SK-N-SH (cell line): Measurements from ENCODE around the gene HGS. TPM values are rescaled to one million over a fixed set of nuclear protein-coding genes. Genes with fewer than 3 reads are reported as not detected.

ENCODE experiments used
- CTCF ChIA-PET: fragments of 300-600, 350-600 bp; formaldehyde crosslinking; extraction: SDS; loops from one replicate; lab custom pipeline; 2021; lab: Yijun Ruan, JAX
- POLR2A ChIA-PET: fragments of 350-600 bp; sonication (Branson Sonifier 250); formaldehyde crosslinking; extraction: SDS; loops from one replicate; lab custom pipeline; 2020; ENCODE audit warnings: antibody characterized with exemption, inconsistent platforms; lab: Yijun Ruan, JAX
- DNase-seq: peaks from one replicate; pipeline ENCODE4 v3.0.0; 2012
- H2AFZ ChIP-seq: fragments of 200-600 bp; sonication (generic); 2 replicates; pipeline ENCODE4 v1.8.1; 2016; ENCODE audit warnings: antibody characterized with exemption, mild to moderate bottlenecking, low read depth
- H3F3A ChIP-seq: fragments of 200-600 bp; sonication (generic); replicated peaks from 2 replicates; pipeline ENCODE3; 2016; ENCODE audit warnings: antibody characterized with exemption, mild to moderate bottlenecking; ENCODE audit not compliant: insufficient read depth
- H3K27ac ChIP-seq, 2 experiments: fragments of 200-500 bp in 1 of 2; fragments of 200-600 bp in 1 of 2; sonication (Bioruptor generic) in 1 of 2; sonication (generic), shearing (Covaris generic) in 1 of 2; 2 replicates each; pipeline versions ENCODE4 v1.5.1 to v1.6.1; 2014 to 2016; ENCODE audit warnings: low read depth in 2 of 2, inconsistent platforms in 1 of 2, low read length in 1 of 2, mild to moderate bottlenecking in 1 of 2, mixed read lengths in 1 of 2
- H3K27me3 ChIP-seq: fragments of 200-600 bp; sonication (generic), shearing (Covaris generic); 2 replicates; pipeline ENCODE4 v1.6.1; 2016; ENCODE audit warnings: mixed run types; ENCODE audit not compliant: insufficient read depth
- H3K36me3 ChIP-seq, 2 experiments: fragments of 200-500 bp in 1 of 2; fragments of 200-600 bp in 1 of 2; sonication (Bioruptor generic) in 1 of 2; sonication (generic) in 1 of 2; replicated peaks in 1 of 2; 2 replicates each; pipeline versions ENCODE3 to v1.5.1; 2014 to 2016; ENCODE audit warnings: low read length in 1 of 2, mild to moderate bottlenecking in 1 of 2; ENCODE audit not compliant: insufficient read depth in 2 of 2, control insufficient read depth in 1 of 2
- H3K4me1 ChIP-seq, 2 experiments: fragments of 200-500 bp in 1 of 2; fragments of 200-600 bp in 1 of 2; sonication (Bioruptor generic) in 1 of 2; sonication (generic), shearing (Covaris generic) in 1 of 2; 2 replicates each; pipeline versions ENCODE4 v1.5.1 to v1.6.1; 2014 to 2016; ENCODE audit warnings: low read depth in 1 of 2, low read length in 1 of 2, mixed run types in 1 of 2; ENCODE audit not compliant: insufficient read depth in 2 of 2, control insufficient read depth in 1 of 2
- H3K4me2 ChIP-seq: fragments of 200-600 bp; sonication (generic), shearing (Covaris generic); 2 replicates; pipeline ENCODE4 v1.6.1; 2017; ENCODE audit warnings: mixed run types
- H3K4me3 ChIP-seq, 2 experiments: fragments of 200-500 bp in 1 of 2; fragments of 200-600 bp in 1 of 2; sonication (Bioruptor generic) in 1 of 2; sonication (generic), shearing (Covaris generic) in 1 of 2; 2 replicates each; pipeline versions ENCODE4 v1.5.1 to v1.8.1; 2014 to 2016; ENCODE audit warnings: low read depth in 2 of 2, inconsistent platforms in 1 of 2, low read length in 1 of 2, mild to moderate bottlenecking in 1 of 2, mixed read lengths in 1 of 2, moderate library complexity in 1 of 2
- H3K79me2 ChIP-seq: fragments of 200-600 bp; sonication (generic); 2 replicates; pipeline ENCODE4 v1.8.1; 2017; ENCODE audit warnings: mild to moderate bottlenecking; ENCODE audit not compliant: insufficient read depth
- H3K9ac ChIP-seq: fragments of 200-600 bp; sonication (generic); 2 replicates; pipeline ENCODE4 v1.6.1; 2017; ENCODE audit warnings: mixed run types
- H3K9me2 ChIP-seq: fragments of 200-600 bp; sonication (generic); 2 replicates; pipeline ENCODE4 v1.6.1; 2017; ENCODE audit warnings: mixed run types
- H3K9me3 ChIP-seq: fragments of 200-600 bp; sonication (generic); 2 replicates; pipeline ENCODE4 v1.6.1; 2017; ENCODE audit warnings: mixed run types, mild to moderate bottlenecking, moderate library complexity
- H4K20me1 ChIP-seq: fragments of 200-600 bp; sonication (generic); 2 replicates; pipeline ENCODE4 v1.6.1; 2017; ENCODE audit warnings: mild to moderate bottlenecking, mixed run types; ENCODE audit not compliant: insufficient read depth
- EZH2phosphoT487 ChIP-seq: fragments of 200-600 bp; sonication (generic); IDR thresholded peaks from 2 replicates; pipeline ENCODE4 v1.6.1; 2017; ENCODE audit warnings: low read depth, mixed run types, mild to moderate bottlenecking, antibody characterized with exemption, moderate library complexity, borderline replicate concordance
- MXI1 ChIP-seq: IDR thresholded peaks from 2 replicates; pipeline ENCODE4 v1.6.1; 2012; ENCODE audit warnings: mild to moderate bottlenecking, low read depth, low read length, improper control_type of control experiment
- NFIC ChIP-seq: IDR thresholded peaks from 2 replicates; pipeline ENCODE4 v1.4.0; 2012; ENCODE audit warnings: borderline replicate concordance
- POLR2AphosphoS5 ChIP-seq: IDR thresholded peaks from 2 replicates; pipeline ENCODE4 v1.6.1; 2012; ENCODE audit warnings: low read depth, low read length
- RCOR1 ChIP-seq: fragments of 150-350 bp; IDR thresholded peaks from 2 replicates; pipeline ENCODE4 v1.6.1; 2017; ENCODE audit warnings: antibody characterized with exemption, low read length
- RXRA ChIP-seq: IDR thresholded peaks from 2 replicates; pipeline ENCODE4 v1.4.0; 2012; ENCODE audit warnings: low read depth, mild to moderate bottlenecking, borderline replicate concordance
- SIN3A ChIP-seq: IDR thresholded peaks from 2 replicates; pipeline ENCODE4 v1.6.1; 2012; ENCODE audit warnings: low read depth, mild to moderate bottlenecking, low read length, moderate library complexity, borderline replicate concordance
- YY1 ChIP-seq: IDR thresholded peaks from 2 replicates; pipeline ENCODE4 v1.4.0; 2012; ENCODE audit warnings: low read depth, mild to moderate bottlenecking
- WGBS: methylation state at CpG from one replicate; pipeline ENCODE4 v1.1.6; 2017; ENCODE audit warnings: low lambda C conversion rate; 5-methylcytosine and 5-hydroxymethylcytosine counted together
- polyA plus RNA-seq, 3 experiments: library from polyadenylated mRNA; depleted of rRNA; stranded (reverse); fragments of >200 nt; gene quantifications; 2 replicates each; pipeline ENCODE4 v1.2.3, GENCODE V29; 2012
- TF ChIP-seq, protein P1 (sequence below): IDR thresholded peaks from 2 replicates; pipeline ENCODE4 v1.4.0; 2012; ENCODE audit warnings: low read depth, borderline replicate concordance
- TF ChIP-seq, protein P2 (sequence below): IDR thresholded peaks from 2 replicates; pipeline ENCODE4 v1.4.0; 2012; ENCODE audit warnings: low read depth, borderline replicate concordance
- TF ChIP-seq, protein P3 (sequence below): fragments of 150-350 bp; IDR thresholded peaks from 2 replicates; pipeline ENCODE4 v1.6.1; 2016; ENCODE audit warnings: mild to moderate bottlenecking, low read depth, low read length
- TF ChIP-seq, protein P4 (sequence below): fragments of 200-600 bp; sonication (generic); IDR thresholded peaks from 2 replicates; pipeline ENCODE4 v1.6.1; 2017; ENCODE audit warnings: antibody characterized with exemption, mild to moderate bottlenecking, moderate library complexity

Gene HGS
- polyA plus RNA-seq, 1 of the 3 experiments (the other 2 are of a cell fraction) = 192 TPM

DNA sequence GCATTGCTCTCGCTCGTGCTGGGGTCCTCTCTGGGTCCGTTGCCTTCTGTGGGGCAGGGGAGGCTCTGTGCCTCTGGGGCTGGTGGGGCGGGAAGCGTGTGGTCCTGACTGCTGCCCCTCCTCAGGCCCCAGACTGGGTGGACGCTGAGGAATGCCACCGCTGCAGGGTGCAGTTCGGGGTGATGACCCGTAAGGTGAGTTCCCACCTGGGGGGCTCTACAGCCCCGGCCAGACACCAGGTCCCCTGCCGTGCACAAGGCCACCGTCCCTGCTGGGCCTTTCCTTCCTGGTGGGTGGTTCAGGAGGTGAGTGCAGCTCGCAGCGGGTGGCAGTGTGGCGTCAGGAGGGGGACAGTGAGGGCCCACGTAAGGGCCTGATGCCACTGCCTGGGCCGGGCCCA is 6.7 kb downstream of the HGS start:
- Histone ChIP-seq H2AFZ (no peak overlapping the region), H3K27me3 (no peaks in the 10 kb centered on the region), H3K79me2 (peaks cover 94% of the 10 kb centered on the region), H3K9ac (no peak overlapping the region), H3K4me3 (no peak overlapping the region), H4K20me1 (peaks cover 73% of the 10 kb centered on the region), H3K4me1 (peaks cover under 1 to 1% of the 10 kb centered on the region in 2 experiments; a peak in 1 of 4 replicates)
- CTCF ChIA-PET = interaction anchor here (0.6 to 1.0 kb wide), 3 partner anchors 12 to 498 kb away, joined by 3 read pairs; no protein-coding TSS in a partner anchor
- TF ChIP-seq, protein P1, sequence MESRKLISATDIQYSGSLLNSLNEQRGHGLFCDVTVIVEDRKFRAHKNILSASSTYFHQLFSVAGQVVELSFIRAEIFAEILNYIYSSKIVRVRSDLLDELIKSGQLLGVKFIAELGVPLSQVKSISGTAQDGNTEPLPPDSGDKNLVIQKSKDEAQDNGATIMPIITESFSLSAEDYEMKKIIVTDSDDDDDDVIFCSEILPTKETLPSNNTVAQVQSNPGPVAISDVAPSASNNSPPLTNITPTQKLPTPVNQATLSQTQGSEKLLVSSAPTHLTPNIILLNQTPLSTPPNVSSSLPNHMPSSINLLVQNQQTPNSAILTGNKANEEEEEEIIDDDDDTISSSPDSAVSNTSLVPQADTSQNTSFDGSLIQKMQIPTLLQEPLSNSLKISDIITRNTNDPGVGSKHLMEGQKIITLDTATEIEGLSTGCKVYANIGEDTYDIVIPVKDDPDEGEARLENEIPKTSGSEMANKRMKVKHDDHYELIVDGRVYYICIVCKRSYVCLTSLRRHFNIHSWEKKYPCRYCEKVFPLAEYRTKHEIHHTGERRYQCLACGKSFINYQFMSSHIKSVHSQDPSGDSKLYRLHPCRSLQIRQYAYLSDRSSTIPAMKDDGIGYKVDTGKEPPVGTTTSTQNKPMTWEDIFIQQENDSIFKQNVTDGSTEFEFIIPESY = no peak
- TF ChIP-seq, protein P2, sequence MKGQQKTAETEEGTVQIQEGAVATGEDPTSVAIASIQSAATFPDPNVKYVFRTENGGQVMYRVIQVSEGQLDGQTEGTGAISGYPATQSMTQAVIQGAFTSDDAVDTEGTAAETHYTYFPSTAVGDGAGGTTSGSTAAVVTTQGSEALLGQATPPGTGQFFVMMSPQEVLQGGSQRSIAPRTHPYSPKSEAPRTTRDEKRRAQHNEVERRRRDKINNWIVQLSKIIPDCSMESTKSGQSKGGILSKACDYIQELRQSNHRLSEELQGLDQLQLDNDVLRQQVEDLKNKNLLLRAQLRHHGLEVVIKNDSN = no peak
- no peak for TF ChIP-seq RXRA
- no peak for TF ChIP-seq EZH2phosphoT487
- no peak for TF ChIP-seq MXI1
- no peak for TF ChIP-seq NFIC
- no peak for TF ChIP-seq POLR2AphosphoS5
- TF ChIP-seq YY1 = no peak
- TF ChIP-seq SIN3A = no peak
- no peak for TF ChIP-seq RCOR1
- TF ChIP-seq, protein P3, sequence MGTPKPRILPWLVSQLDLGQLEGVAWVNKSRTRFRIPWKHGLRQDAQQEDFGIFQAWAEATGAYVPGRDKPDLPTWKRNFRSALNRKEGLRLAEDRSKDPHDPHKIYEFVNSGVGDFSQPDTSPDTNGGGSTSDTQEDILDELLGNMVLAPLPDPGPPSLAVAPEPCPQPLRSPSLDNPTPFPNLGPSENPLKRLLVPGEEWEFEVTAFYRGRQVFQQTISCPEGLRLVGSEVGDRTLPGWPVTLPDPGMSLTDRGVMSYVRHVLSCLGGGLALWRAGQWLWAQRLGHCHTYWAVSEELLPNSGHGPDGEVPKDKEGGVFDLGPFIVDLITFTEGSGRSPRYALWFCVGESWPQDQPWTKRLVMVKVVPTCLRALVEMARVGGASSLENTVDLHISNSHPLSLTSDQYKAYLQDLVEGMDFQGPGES = no peak
- TF ChIP-seq, protein P4, sequence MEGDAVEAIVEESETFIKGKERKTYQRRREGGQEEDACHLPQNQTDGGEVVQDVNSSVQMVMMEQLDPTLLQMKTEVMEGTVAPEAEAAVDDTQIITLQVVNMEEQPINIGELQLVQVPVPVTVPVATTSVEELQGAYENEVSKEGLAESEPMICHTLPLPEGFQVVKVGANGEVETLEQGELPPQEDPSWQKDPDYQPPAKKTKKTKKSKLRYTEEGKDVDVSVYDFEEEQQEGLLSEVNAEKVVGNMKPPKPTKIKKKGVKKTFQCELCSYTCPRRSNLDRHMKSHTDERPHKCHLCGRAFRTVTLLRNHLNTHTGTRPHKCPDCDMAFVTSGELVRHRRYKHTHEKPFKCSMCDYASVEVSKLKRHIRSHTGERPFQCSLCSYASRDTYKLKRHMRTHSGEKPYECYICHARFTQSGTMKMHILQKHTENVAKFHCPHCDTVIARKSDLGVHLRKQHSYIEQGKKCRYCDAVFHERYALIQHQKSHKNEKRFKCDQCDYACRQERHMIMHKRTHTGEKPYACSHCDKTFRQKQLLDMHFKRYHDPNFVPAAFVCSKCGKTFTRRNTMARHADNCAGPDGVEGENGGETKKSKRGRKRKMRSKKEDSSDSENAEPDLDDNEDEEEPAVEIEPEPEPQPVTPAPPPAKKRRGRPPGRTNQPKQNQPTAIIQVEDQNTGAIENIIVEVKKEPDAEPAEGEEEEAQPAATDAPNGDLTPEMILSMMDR = no peak
- TF ChIP-seq, all 33 proteins: peak for 0
- Histone ChIP-seq H3F3A (peaks cover 18% of the 10 kb centered on the region), H3K27ac (no peak overlapping the region), H3K4me2 (no peak overlapping the region), H3K9me2 (no peaks in the 10 kb centered on the region), H3K36me3 (peaks cover 55 to 98% of the 10 kb centered on the region in 2 experiments), H3K9me3 (no peaks in the 10 kb centered on the region)
- no peak for DNase-seq
- POLR2A ChIA-PET = interaction anchor here (1.5 kb wide), 1 partner anchor 11 kb away, joined by 3 read pairs; no protein-coding TSS in a partner anchor
- 94% methylated on average over 15 of the region's 17 CpGs for WGBS
